Measurements from ENCODE around the gene CTRL.
A peak's percentile ranks its signal among the peaks of the same experiment; 100 is the strongest.

Gene CTRL

DNA sequence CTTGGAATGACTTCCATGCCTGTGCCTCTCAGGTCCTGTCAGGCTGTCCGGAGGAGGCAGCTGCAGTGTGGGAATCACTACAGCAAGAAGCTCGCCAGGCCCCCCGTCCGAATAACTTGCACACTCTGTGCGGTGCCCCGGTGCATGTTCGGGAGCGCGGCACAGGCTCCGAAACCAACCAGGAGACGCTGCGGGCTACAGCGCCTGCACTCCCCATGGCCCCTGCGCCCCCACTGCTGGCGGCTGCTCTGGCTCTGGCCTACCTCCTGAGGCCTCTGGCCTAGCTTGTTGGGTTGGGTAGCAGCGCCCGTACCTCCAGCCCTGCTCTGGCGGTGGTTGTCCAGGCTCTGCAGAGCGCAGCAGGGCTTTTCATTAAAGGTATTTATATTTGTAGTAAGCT is 45.7 kb downstream of the CTRL start:
- no peak for DNase-seq

DNA sequence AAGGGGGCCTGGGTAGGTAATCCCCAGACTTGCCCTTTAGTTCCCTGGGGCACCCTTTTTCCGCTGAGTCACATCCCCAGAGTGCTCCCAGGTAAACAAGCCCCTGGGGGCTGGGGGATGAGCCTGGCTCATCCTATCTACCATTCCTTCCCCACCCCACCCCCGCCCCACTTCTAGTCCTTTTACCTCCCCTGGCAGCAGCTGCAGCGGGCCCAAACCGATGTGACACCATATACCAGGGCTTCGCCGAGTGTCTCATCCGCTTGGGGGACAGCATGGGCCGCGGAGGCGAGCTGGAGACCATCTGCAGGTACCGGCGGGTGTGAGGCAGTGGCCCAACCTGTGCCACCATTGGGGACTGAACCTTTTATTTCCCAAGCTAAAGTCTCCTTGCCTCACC is 46.1 kb downstream of the CTRL start:
- no peak for DNase-seq

DNA sequence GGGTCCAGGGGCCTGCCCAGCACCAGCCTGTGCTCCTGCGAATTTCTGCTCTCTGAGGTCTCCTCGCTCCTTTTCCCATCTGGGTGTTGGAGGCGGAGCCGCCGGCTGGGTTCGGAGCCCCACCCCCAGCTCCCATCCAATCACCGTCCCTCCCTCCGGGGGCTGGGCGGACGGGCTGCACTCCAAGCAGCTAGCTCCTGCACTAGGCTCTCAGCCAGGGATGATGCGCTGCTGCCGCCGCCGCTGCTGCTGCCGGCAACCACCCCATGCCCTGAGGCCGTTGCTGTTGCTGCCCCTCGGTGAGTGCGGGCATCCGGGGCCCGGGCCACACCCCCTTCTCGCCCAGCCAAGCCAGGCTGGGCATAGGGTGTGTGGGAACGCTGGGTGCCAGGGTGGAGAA is 47.0 kb downstream of the CTRL start, which contains the start of gene NRN1L:
TSS of gene NRN1L (plus strand) at position 202 of the 400 bp plus-strand sequence. CDS start at position 221, 19 bp downstream.
- DNase-seq, result no peak

DNA sequence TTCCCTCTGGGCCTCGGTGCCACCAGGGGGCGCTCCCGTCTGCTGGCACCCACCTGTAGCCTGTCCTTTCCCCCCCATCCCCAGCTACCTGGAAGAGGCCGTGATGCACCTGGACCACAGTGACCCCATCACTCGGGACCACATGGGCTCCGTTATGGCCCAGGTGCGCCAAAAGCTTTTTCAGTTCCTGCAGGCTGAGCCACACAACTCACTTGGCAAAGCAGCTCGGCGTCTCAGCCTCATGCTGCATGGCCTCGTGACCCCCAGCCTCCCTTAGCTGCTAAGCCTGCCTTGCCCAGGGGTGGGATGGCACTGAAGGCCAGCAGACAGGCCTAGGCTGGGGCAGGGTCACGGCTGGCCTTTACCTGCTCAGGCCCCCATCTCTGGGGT is 47.8 kb downstream of the CTRL start:
- DNase-seq, result peak in 1 of 2 donors; percentile 35

DNA sequence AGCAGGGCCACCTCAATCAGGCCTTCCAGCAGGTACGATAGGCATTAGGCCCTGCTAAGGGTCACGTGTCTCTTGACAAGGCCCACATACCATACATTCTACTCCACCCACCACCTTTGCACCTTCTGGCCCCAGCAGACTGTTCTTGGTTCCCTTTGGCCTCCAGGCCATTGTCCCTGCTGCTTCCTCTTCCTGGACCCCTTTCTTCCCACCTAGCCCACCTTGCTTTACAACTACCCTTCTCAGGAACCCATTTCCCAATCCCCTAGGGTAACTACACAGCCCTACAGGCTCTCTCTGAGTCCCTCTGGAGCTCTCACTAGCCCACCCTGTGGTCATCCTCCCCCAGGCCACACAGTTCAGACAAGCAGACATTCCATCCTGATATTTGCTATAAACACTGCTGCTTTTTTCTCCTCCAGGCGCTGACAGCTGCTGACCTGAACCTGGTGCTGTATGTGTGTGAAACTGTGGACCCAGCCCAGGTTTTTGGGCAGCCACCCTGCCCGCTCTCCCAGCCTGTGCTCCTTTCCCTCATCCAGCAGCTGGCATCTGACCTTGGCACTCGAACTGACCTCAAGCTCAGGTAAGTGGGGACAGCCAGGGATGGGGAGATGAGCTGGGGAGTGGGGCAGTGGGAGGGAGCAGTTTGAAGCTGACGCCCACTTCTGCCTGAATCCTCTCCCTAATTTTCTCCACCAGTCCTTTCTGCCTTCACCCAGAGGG is 48.4 kb downstream of the CTRL start:
- no peak for DNase-seq

DNA sequence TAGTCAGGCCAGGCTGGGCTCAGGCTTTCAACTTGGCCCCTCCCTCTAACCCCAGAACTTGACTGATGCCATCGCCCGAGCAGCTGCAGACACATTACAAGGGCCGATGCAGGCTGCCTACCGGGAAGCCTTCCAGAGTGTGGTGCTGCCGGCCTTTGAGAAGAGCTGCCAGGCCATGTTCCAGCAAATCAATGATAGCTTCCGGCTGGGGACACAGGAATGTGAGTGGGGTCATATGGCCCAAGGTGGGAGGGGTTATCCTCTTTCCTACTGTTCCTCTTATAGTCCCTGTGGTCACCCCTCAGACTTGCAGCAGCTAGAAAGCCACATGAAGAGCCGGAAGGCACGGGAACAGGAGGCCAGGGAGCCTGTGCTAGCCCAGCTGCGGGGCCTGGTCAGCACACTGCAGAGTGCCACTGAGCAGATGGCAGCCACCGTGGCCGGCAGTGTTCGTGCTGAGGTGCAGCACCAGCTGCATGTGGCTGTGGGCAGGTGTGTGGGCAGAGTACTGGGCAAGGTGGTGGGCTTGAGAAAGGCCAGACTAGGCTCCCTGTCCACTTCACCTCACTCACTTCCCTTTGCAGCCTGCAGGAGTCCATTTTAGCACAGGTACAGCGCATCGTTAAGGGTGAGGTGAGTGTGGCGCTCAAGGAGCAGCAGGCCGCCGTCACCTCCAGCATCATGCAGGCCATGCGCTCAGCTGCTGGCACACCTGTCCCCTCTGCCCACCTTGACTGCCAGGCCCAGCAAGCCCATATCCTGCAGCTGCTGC is 49.1 kb downstream of the CTRL start:
- no peak for DNase-seq

DNA sequence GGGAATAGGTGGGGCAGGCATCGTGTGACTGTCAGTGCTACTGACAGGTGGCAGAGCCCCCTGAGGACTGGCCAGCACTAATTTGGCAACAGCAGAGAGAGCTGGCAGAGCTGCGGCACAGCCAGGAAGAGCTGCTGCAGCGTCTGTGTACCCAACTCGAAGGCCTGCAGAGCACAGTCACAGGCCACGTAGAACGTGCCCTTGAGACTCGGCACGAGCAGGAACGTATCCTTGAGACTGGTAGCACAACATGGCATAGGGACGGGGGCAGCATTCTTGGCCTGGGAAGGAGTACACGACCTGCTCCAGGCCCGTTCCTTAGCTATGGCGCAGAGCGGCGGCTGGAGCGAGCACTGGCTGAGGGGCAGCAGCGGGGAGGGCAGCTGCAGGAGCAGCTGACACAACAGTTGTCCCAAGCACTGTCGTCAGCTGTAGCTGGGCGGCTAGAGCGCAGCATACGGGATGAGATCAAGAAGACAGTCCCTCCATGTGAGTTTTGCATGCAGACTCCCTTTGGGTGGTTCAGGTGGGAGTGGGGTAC is 50.0 kb downstream of the CTRL start:
- no peak for DNase-seq

DNA sequence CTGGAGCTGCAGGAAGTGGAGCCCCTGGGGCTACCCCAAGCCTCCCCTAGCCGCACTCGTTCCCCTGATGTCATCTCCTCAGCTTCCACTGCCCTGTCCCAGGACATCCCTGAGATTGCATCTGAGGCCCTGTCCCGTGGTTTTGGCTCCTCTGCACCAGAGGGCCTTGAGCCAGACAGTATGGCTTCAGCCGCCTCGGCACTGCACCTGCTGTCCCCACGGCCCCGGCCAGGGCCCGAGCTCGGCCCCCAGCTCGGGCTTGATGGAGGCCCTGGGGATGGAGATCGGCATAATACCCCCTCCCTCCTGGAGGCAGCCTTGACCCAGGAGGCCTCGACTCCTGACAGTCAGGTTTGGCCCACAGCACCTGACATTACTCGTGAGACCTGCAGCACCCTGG is 51.1 kb downstream of the CTRL start:
- no peak for DNase-seq

DNA sequence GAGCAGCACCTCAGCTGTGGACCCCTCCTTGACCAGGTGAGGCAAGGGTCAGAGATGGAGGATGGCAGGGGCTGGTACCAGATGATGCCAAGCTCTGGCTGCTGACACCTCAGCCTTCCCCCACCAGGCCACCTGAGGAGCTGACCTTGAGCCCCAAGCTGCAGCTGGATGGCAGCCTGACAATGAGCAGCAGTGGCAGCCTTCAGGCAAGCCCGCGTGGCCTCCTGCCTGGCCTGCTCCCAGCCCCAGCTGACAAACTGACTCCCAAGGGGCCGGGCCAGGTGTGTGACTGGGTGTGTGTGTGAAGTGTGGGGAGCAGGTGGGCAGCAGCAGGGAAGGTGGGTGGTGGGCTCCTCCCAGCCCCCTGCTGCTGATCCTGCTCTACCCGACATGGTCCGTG is 51.7 kb downstream of the CTRL start:
- DNase-seq, result no peak

Data from inflammatory macrophage (primary cell).